Measurements from ENCODE around the gene MOBP. TPM values are rescaled to one million over a fixed set of nuclear protein-coding genes. Genes with fewer than 3 reads are reported as not detected.

Gene MOBP
- total and polyA plus RNA-seq, 2 experiments from 2014 or later = not detected

GRCh38 chr3:39438880-39439279 lies 28.6 kb upstream of the MOBP start (continued):
- no peak for TF ChIP-seq REST (IDR thresholded peaks at IDR 0.05; ENCODE audit: unreplicated experiment)
- TF ChIP-seq EZH2 (IDR thresholded peaks at IDR 0.05; ENCODE audit: low read depth, unreplicated experiment) = no peak
- no peak for TF ChIP-seq STAT1 (IDR thresholded peaks at IDR 0.05; ENCODE audit: unreplicated experiment)
- TF ChIP-seq NANOG (IDR thresholded peaks at IDR 0.05; ENCODE audit: borderline replicate concordance) = no peak

DNA sequence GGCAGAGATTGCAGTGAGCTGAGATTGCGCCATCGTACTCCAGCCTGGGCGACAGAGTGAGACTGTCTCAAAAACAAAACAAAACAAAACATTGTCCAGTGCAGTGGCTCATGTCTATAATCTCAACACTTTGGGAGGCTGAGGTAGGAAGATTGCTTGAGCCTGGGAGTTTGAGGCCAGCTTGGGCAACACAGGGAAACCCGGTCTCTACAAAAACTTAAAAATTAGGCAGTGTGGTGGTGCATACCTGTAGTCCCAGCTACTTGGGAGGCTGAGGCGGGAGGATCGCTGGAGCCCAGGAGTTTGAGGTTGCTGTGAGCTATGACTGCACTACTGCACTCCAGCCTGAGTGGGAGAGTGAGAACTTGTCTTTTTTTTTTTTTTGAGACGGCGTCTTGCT lies 27.2 kb upstream of the MOBP start:
- Histone ChIP-seq H3K27ac (ENCODE audit: low read depth) (no peak overlapping the region), H3K79me2 (replicated peaks; ENCODE audit: insufficient read depth) (no peaks in the 10 kb centered on the region), H3K4me3 (no peak overlapping the region), H4K20me1 (replicated peaks; ENCODE audit: insufficient read depth) (no peaks in the 10 kb centered on the region), H3K4me1 (ENCODE audit: insufficient read depth) (0 out of 2 replicates have a peak, but pooled peaks cover 6% of the 10 kb centered on the region), H3K9me2 (ENCODE audit: insufficient read depth) (peaks cover 7% of the 10 kb centered on the region; the same call in 1 of the 2 replicates), H3F3A (replicated peaks; ENCODE audit: low read depth) (no peaks in the 10 kb centered on the region), H3K36me3 (ENCODE audit: insufficient read depth) (no peaks in the 10 kb centered on the region), H3K4me2 (no peak overlapping the region), H3K27me3 (ENCODE audit: insufficient read depth) (no peaks in the 10 kb centered on the region), H2AFZ (no peak overlapping the region)
- no peak for ATAC-seq
- H3K27ac Mint-ChIP-seq = no peak overlapping the region
- H3K9me3 Mint-ChIP-seq = no peaks in the 10 kb centered on the region
- H3K4me1 Mint-ChIP-seq = peaks cover 3% of the 10 kb centered on the region; the same call in 1 of the 3 replicates
- no peaks in the 10 kb centered on the region for H3K36me3 Mint-ChIP-seq (ENCODE audit: low read depth)
- H3K4me3 Mint-ChIP-seq = no peak overlapping the region
- no peak for DNase-seq (ENCODE audit: low spot score)
- H3K27me3 Mint-ChIP-seq (ENCODE audit: insufficient read depth, low read depth, poor library complexity) = no peaks in the 10 kb centered on the region
- TF ChIP-seq NANOG (IDR thresholded peaks at IDR 0.05; ENCODE audit: borderline replicate concordance) = no peak
- TF ChIP-seq STAT1 (IDR thresholded peaks at IDR 0.05; ENCODE audit: unreplicated experiment) = no peak
- TF ChIP-seq ZNF114 (CRISPR knock-in tag; IDR thresholded peaks at IDR 0.05) = no peak
- no peak for TF ChIP-seq EZH2phosphoT487 (IDR thresholded peaks at IDR 0.05; ENCODE audit: unreplicated experiment)
- no peak for TF ChIP-seq ETS1 (IDR thresholded peaks at IDR 0.05)
- no peak for TF ChIP-seq REST (IDR thresholded peaks at IDR 0.05; ENCODE audit: unreplicated experiment)
- TF ChIP-seq JUNB (IDR thresholded peaks at IDR 0.05; ENCODE audit: unreplicated experiment) = no peak
- TF ChIP-seq, protein P1, sequence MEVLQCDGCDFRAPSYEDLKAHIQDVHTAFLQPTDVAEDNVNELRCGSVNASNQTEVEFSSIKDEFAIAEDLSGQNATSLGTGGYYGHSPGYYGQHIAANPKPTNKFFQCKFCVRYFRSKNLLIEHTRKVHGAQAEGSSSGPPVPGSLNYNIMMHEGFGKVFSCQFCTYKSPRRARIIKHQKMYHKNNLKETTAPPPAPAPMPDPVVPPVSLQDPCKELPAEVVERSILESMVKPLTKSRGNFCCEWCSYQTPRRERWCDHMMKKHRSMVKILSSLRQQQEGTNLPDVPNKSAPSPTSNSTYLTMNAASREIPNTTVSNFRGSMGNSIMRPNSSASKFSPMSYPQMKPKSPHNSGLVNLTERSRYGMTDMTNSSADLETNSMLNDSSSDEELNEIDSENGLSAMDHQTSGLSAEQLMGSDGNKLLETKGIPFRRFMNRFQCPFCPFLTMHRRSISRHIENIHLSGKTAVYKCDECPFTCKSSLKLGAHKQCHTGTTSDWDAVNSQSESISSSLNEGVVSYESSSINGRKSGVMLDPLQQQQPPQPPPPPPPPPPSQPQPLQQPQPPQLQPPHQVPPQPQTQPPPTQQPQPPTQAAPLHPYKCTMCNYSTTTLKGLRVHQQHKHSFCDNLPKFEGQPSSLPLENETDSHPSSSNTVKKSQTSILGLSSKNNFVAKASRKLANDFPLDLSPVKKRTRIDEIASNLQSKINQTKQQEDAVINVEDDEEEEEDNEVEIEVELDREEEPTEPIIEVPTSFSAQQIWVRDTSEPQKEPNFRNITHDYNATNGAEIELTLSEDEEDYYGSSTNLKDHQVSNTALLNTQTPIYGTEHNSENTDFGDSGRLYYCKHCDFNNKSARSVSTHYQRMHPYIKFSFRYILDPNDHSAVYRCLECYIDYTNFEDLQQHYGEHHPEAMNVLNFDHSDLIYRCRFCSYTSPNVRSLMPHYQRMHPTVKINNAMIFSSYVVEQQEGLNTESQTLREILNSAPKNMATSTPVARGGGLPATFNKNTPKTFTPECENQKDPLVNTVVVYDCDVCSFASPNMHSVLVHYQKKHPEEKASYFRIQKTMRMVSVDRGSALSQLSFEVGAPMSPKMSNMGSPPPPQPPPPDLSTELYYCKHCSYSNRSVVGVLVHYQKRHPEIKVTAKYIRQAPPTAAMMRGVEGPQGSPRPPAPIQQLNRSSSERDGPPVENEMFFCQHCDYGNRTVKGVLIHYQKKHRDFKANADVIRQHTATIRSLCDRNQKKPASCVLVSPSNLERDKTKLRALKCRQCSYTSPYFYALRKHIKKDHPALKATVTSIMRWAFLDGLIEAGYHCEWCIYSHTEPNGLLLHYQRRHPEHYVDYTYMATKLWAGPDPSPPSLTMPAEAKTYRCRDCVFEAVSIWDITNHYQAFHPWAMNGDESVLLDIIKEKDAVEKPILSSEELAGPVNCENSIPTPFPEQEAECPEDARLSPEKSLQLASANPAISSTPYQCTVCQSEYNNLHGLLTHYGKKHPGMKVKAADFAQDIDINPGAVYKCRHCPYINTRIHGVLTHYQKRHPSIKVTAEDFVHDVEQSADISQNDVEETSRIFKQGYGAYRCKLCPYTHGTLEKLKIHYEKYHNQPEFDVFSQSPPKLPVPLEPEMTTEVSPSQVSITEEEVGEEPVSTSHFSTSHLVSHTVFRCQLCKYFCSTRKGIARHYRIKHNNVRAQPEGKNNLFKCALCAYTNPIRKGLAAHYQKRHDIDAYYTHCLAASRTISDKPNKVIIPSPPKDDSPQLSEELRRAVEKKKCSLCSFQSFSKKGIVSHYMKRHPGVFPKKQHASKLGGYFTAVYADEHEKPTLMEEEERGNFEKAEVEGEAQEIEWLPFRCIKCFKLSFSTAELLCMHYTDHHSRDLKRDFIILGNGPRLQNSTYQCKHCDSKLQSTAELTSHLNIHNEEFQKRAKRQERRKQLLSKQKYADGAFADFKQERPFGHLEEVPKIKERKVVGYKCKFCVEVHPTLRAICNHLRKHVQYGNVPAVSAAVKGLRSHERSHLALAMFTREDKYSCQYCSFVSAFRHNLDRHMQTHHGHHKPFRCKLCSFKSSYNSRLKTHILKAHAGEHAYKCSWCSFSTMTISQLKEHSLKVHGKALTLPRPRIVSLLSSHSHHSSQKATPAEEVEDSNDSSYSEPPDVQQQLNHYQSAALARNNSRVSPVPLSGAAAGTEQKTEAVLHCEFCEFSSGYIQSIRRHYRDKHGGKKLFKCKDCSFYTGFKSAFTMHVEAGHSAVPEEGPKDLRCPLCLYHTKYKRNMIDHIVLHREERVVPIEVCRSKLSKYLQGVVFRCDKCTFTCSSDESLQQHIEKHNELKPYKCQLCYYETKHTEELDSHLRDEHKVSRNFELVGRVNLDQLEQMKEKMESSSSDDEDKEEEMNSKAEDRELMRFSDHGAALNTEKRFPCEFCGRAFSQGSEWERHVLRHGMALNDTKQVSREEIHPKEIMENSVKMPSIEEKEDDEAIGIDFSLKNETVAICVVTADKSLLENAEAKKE (CRISPR knock-in tag; IDR thresholded peaks at IDR 0.05) = no peak
